CD4-positive, alpha-beta T cell treated with Interleukin-17A for 4 hours (primary cell): ENCODE results near the gene PARVB.
"Not testable (repeated sequence)": the region's sequence is repeated elsewhere in the genome, so short reads cannot be mapped to it uniquely, and the experiment has no call there.

Experiments used
- DNase-seq: peaks from one replicate; pipeline ENCODE4 v3.0.0-alpha.2; 2020; ENCODE audit warnings: mixed read lengths

Gene PARVB

DNA sequence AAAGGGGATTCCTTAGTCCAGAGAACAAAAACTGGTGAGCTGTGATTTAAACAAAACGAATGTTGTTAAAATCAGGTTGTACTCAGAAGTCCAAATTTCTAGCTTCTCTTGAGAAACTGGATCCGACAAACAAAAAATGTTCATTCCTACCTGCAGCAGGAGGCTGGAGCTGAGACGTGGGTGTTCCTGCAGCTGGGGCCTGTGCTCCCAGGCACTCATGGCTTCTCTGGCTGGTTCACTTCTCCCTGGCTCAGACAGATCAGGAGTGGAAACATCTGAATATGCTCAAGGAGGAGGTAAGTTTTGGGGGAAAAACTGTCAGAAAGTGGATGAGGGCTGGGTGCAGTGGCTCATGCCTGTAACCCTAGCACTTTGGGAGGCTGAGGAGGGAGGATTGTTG, 24.7 kb upstream of the PARVB start:
- DNase-seq, result no peak

DNA sequence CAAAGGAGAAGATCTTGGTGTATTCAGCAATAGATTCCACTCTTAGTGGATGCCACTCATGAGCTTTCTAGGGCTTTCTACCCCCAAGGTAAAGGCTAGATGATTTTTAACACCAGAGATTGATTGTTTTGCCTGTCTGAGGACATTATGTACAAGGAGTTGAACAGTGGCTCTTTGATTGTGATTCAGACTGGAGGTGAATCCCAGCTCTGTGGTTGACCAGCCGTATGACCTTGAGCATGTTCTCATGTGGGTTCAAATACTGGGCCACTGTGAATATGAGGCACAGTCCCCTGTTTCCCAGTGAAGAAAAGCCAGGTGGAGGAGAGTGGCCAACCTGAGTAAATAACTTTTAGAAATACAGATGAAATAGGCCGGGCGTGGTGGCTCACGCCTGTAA, 24.0 kb upstream of the PARVB start:
- no peak for DNase-seq

DNA sequence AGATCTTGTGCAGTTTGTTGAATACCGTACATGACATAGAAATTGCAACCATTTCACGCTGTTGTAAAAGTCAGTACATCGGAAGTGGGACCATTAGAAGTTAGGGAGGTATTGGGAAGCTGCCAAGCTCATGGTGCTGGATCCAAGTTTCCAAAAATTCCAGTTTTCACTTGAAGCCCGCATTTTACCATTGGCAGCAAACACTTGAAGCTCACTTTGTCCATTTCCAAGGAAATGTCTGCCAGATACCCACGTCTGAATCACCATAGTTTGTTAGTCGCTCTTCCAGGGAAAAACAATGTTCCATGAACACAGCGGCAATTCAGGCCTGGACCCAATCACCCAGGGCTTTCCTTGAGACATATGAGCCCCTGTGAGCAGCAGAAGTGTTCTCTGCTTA, 22.6 kb upstream of the PARVB start:
- DNase-seq, result no peak

DNA sequence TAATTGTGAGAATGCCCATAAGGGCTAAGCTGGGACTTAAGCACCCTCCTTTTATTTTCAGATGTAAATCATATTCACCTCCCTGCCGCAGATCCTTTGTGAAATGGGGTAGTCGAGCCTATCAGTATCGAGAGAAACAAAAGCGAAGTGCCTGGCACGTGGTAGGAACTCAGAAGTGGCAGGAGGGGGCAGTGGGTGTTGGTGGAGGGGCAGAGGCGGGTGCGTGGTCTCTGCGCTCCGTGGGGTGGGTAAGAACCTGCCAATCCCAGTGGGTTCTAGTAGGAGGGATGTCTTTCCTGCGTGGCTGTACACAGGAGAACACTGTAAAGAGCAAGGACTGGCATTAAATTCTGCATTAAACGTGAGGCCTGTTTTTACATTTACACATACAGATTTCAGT, 21.8 kb upstream of the PARVB start:
- DNase-seq, result no peak

- DNase-seq, result no peak
Observed at GRCh38 chr22:44002997-44003396, 21.1 kb upstream of the PARVB start.

DNA sequence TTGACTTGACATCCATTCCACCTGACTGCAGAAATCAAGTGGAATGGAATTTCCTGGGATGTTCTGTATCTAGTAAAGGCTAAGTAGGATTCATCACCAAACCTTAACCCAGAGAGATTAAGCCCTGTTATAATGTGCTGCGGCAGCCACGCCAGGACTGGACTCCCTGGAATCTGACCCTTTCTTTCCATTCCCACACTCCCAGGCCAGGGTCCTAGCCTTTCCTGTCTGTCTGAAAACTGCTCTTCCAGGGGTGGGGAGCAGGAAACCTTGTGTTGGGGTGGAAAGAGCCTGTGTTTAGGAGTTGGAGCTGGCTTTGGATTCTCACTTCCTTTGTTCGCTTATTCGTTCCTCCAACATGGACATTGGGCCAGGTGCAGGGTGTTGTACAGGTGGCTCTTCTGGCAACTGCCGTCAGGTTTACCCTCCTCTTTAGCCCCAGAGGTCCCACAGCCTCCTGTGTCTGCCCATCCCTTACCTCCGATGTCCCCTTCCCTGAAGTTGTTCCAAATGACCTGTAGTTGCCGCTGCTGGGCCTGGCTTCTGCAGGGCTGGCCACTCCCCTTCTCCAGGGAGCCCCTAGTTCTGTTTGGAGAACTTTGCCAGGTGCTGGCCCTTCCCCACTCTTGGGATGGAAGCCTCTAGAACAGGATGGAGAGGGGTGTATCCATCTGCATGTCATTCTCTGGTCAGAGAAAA, 20.5 kb upstream of the PARVB start:
- DNase-seq, result no peak

- DNase-seq, result no peak
Observed at GRCh38 chr22:44004104-44004460, 20.0 kb upstream of the PARVB start.

- DNase-seq, result no peak
Observed at GRCh38 chr22:44005524-44005923, 18.6 kb upstream of the PARVB start.

DNA sequence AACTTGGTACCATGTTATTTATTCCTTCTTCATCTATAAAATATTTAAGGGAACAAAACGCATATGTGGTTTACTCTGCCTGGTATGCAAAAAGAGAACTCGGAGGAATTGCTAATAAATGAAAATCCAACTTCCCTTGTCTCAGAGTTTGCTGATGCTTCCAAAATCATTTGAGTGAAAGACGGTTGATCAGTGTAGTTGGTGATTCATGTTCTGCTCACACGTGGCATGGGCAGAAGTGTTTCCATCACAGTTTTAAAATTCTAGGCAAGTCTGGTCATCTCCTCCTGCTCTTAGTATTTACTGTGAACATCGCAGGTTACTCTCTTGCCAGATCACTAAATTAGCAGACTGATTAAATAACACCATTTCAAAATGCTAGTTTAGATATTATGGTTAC, 11.9 kb upstream of the PARVB start:
- no peak for DNase-seq

DNA sequence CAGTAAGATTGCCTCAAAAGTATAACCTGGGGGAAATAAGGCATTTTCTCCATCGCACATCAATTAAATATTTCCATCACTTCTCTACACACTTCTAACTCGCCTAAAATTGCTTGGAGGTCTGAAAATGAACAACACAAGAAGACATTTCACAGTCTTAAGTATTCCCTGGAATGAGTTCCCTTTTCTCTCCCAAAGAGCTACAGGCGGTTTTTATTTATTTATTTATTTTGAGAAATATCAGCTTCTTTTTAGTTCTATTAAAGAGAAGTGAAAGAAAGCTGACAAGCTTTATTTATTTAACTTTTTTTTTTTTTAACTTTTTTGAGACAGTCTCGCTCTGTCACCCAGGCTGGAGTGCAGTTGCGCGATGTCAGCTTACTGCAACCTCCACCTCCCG, 11.5 kb upstream of the PARVB start:
- no peak for DNase-seq

- DNase-seq, result no peak
Observed at GRCh38 chr22:44014241-44014640, 9.9 kb upstream of the PARVB start.

DNA sequence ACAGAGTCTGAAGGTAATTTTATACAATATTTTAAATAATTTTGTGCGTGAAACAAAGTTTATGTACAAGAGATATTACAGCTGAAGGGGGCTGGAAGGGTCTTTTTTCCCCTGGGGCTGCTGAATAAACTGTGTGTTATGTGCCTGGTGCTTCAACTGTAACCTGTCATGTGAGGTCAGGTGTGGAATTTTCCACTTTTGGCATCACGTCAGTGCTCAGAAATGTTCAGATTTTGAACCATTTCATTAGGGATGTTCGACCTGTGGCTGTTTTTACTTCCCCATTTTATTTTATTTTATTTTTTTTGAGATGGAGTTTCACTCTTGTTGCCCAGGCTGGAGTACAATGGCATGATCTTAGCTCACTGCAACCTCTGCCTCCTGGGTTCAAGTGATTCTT, 7.5 kb upstream of the PARVB start:
- not testable (repeated sequence) for DNase-seq

DNA sequence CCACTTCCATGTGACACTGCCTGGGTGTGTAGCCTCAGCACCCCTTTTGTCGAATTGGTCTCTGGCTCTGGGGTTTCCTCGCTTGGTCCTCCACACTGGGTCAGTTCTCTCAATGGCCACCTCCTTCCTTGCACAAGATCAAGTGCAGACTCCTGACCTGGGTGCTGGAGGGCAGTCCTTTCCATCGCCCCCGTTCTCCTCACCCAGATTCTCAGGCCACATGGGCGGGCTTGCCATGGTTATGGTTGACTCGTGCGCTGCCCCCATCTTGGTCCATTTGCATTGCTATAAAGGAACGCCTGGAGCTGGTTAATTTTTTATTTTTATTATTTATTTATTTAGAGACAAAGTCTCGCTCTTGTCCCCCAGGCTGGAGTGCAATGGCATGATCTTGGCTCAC, 5.5 kb upstream of the PARVB start:
- no peak for DNase-seq

- no peak for DNase-seq
Observed at GRCh38 chr22:44019416-44019815, 4.7 kb upstream of the PARVB start.

DNA sequence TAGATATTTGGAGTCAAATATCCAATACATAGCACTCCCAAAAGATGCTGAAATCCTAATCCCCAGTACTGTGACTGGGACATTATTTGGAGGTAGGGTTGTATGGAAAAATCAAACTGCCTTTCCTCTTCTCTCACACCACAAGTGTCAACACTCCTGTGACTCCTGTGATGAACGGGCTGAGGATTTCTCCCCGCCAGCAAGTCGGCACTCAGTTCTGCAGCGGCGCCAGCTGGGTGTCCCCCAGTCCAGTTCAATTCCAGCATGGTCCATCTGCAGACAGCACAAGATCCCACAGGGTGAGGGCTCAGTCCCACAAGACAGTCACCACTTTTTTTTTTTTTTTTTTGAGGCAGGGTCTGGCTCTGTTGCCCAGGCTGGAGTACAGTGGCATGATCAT, 4.3 kb upstream of the PARVB start:
- DNase-seq, result no peak

DNA sequence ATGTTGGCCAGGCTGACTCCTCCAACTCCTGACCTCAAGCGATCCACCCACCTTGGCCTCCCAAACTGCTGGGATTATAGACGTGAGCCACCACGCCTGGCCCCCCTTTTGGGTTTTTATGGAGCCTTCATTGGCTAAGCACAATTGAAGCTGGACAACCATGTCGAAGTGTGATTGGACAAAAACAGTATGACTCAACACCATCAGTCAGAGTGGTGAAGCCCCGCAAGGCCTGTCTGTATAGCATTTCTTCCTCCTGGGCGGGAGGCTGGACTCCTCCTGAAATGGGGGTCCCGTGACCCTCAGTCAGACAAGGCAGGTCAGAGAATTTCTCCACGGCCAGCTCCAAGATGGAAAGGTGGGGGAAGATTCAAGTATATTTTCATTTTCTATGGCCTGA, 3.1 kb upstream of the PARVB start:
- DNase-seq, result no peak

- DNase-seq, result peak; percentile 32
Observed at GRCh38 chr22:44023404-44024287, 456 bp upstream of the PARVB start.

DNA sequence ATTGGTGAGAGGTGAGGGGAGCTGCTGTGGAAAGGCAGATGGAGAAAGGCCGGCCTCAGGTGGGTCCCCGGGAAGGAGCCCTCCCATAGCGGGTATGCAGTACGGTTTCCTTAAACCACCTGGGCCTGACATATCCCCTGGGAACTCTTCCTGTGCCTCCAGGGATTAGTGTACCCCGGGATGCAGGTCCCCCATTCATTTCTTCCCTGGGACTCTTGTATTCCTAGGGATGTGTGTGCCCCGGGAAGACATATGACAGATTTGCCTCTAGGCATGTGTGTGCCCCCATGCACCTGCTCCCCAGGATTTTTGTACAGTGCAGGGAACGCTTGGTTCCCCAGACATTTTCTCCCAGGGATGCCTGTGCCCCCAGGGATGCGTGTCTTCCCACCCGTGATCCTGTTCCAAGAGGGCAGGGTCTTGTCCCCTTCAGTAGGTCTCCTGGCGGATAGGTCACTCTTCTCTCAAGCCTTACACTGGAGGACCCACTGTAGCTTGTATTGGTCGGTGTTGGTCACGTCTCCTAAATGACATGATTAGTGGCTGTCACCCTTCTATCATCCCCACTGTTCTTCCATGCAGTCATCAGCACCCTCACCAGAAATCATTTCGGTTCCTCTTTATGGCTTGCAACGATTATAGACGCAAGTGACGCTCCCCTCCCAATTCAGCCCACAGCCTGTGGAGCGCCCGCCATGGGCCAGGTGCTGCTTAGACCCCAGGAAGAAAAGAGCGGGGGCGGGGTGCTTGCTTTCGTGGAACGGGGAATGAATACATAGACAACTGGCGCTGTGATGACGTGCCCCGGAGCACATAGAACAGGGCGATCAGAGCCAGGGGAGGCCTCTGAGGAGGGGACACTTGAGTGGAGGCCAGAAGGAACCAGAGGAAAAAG, 1.3 kb downstream of the PARVB start:
- no peak for DNase-seq

- DNase-seq, result no peak
Observed at GRCh38 chr22:44026066-44026629, 2.0 kb downstream of the PARVB start.

DNA sequence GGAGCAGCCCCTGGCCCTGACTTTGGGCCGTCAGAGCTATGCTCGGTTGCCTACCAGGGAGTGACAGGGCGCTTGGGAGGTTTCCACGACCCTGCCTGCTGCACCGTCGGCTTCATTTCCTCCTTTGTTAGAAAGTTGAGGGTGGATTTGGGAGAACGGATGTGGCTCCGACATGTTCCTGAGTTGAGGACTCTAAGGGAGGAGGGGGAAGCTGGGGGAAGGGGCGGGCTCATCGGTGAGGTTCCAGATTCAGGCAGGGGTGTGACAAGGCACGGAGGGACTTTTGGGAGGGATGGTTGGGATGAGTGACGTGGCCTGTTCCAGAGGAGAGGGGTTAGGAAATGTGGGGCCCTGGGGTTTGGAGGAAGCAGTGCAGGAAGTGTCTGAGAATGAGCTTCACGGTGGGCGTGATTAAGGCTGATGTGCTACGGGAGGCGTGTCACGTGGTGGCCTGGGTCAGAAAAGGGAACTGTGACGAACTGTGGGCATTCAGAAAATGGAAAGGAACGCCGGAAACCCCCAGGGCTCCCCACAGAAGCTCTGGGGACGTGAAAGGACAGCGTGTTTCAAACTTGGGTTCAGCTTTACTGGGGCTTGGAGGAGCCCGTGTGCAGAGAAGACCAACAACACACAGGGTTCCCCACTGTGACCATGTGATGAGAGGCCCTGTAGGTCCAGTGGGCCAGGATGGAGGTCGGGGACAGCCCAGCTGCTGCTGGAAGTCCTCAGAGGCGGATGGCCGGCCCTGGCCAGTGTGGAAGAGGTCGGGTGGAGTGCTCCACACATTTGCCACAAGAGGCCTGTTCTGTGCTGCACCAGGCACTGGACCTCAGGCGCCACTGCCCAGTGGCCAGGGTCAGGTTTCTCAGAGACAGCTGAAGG, 2.8 kb downstream of the PARVB start:
- DNase-seq, result peak; percentile 73

- no peak for DNase-seq
Observed at GRCh38 chr22:44028091-44028490, 4.0 kb downstream of the PARVB start.

DNA sequence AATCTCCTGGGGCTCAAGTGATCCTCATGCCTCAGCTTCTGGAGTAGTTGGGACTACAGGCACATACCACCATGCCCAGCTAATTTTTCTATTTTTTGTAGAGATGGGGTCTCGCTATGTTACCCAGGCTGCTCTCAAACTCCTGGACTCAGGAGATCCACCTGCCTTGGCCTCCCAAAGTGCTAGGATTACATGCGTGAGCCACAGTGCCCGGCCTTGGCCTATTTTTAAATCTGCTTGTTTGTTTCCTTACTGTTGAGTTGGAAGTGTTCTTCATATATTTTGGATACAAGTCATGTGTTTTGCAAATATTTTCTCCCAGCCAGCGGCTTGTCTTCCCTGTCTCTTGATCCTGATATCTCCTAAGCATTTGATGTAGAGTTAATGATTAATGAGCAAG, 5.0 kb downstream of the PARVB start:
- no peak for DNase-seq
